ENCODE results near the gene IFT80. TPM values are rescaled to one million over a fixed set of nuclear protein-coding genes. Genes with fewer than 3 reads are reported as not detected.

IFT80 gene
- total and polyA plus RNA-seq, 9 of the 15 experiments (the other 6 are each of a cell fraction or from before 2014, with no cell fraction given), result 6.7 to 21.1 (median 16.4) TPM

- Histone ChIP-seq H3K27ac (ENCODE audit: extremely low read depth, low read depth, low read length) (no peak overlapping the region), H4K20me1 (replicated peaks; ENCODE audit: control insufficient read depth, insufficient read depth, low read length) (no peaks in the 10 kb centered on the region), H3K9me1 (ENCODE audit: control insufficient read depth, insufficient read depth, low read length) (no peaks in the 10 kb centered on the region), H3K9ac (ENCODE audit: insufficient read depth in 1 of 2, low read depth in 2 of 2, low read length in 2 of 2) (no peak overlapping the region), H3K79me2 (ENCODE audit: control insufficient read depth, insufficient read depth, low read length) (no peaks in the 10 kb centered on the region), H3K9me3 (replicated peaks; ENCODE audit: control insufficient read depth, insufficient read depth, low read depth, low read length) (no peaks in the 10 kb centered on the region), H3K27me3 (ENCODE audit: control insufficient read depth in 2 of 2, insufficient read depth in 2 of 2, low read length in 2 of 2) (peaks cover 8 to 29% of the 10 kb centered on the region in 2 experiments; a peak in 3 of 5 replicates), H3K36me3 (ENCODE audit: control insufficient read depth, insufficient read depth, low read length) (no peaks in the 10 kb centered on the region), H3K4me1 (replicated peaks in 1 of 2; ENCODE audit: control insufficient read depth in 2 of 2, insufficient read depth in 2 of 2, low read length in 2 of 2) (peaks cover 0 to 21% of the 10 kb centered on the region in 2 experiments; a peak in 2 of 5 replicates), H2AFZ (ENCODE audit: low read depth, low read length) (no peak overlapping the region), H3K4me2 (ENCODE audit: insufficient read depth, low read length) (no peak overlapping the region), H3K4me3 (no peak overlapping the region)
- FAIRE-seq, result no peak
- no TSS peak for BruUV-seq (replicated peaks)
- intact Hi-C loops (cut with micrococcal nuclease) (loop anchor here (5.0 kb wide), 1 partner anchor 175 kb away; no protein-coding TSS in a partner anchor), in situ Hi-C loops (cut with MboI) (no loop called here)
- POLR2A ChIA-PET, result no interaction called here
- TF ChIP-seq MXD1 (CRISPR knock-in tag; IDR thresholded peaks at IDR 0.05; ENCODE audit: borderline replicate concordance, poor library complexity, severe bottlenecking) (no peak), ZNF444 (CRISPR knock-in tag; IDR thresholded peaks at IDR 0.05) (no peak), ZNF280A (IDR thresholded peaks at IDR 0.05; ENCODE audit: low read depth, partially characterized antibody) (no peak), ZBTB11 (CRISPR knock-in tag; IDR thresholded peaks at IDR 0.05) (no peak)
- no peak for ATAC-seq
- no peak for DNase-seq (ENCODE audit: extremely low read depth in 1 of 4, low spot score in 3 of 4)
- CTCF ChIA-PET (ENCODE audit: low intra/inter-chr PET ratio), result no interaction called here
- 12% methylated on average over 3 of the region's 3 CpGs for WGBS (ENCODE audit: insufficient coverage, low coverage, missing lambda C conversion rate)
Measured at GRCh38 chr3:160227419-160227818, 171.6 kb downstream of the IFT80 start.

Measured in K562 (cell line).